GM20000 (cell line): ENCODE data around the gene CHRNA1.

Experiments
- DNase-seq: peaks from one replicate; pipeline ENCODE4 v3.0.0; 2012; ENCODE audit warnings: low spot score
- CTCF ChIP-seq: IDR thresholded peaks from 2 replicates; pipeline ENCODE4 v1.5.1; 2012; ENCODE audit warnings: mild to moderate bottlenecking, control low read depth; ENCODE audit errors: extremely low read depth, missing control alignments

Gene CHRNA1

GRCh38 chr2:174771631-174772471 lies 7.6 kb upstream of the CHRNA1 start:
- peak; percentile 80 for TF ChIP-seq CTCF
- peak; percentile 63 for DNase-seq

DNA sequence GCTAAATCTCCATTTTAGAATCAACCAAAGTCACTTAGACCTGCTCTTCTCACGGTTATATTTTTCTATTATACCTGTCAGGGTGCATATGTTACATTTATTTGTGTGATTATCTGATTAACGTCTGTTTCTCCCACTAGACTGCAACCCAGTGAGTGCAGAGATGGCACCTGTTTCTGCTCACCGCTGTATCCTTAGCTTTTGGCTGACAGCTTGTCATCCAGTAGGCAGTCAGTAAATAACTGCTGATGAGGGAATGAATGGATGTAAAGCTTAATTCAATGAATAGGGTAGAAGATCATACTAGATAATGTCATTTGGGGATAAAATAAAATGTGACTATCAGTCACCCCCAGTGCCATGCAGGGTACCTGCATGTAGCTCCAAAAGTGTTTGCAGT lies 6.9 kb upstream of the CHRNA1 start:
- TF ChIP-seq CTCF = no peak
- DNase-seq = no peak

DNA sequence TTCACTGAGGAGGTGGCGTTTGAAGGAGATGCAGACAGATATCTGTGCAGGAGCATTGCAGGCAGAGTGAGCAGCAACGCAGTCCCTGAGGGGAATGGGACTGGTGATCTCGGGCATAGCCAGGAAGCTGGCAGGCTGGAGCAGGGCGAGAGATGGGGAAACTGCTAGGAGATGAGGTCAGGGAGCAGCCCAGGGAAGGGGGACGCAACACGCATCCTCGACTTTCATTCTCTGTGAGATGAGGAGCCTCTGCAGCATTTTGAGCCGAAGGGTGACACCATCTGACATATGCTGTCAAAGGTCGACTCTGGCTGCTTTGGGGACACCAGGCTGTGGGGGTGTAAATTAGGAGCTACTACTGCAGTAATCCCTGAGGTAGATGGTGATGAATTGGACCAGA lies 4.3 kb upstream of the CHRNA1 start:
- DNase-seq = no peak
- TF ChIP-seq CTCF = no peak

GRCh38 chr2:174766271-174766670 lies 2.0 kb upstream of the CHRNA1 start:
- DNase-seq = no peak
- no peak for TF ChIP-seq CTCF

DNA sequence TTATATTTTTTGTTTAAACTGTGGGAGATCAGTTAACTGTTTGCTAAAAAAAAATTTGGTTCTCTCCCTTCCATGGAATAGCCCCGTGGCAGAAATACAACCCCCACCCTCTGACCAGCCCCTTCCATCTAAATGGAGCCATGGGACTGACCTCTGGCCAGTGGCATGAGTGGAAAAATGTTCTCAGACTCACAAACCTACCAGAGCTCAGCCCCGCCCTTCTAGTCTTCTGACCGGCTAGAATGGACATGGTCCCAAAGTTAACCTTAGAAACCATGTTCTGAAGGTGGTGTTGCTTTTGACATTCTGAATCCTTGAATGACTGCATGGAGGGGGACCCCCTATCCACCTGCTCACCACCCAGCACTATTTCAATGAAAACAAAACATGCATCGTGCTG lies 1.3 kb upstream of the CHRNA1 start:
- no peak for TF ChIP-seq CTCF
- DNase-seq = no peak

- no peak for DNase-seq
- TF ChIP-seq CTCF = no peak
Observed at GRCh38 chr2:174763780-174764179, 492 bp downstream of the CHRNA1 start.

- DNase-seq = no peak
- no peak for TF ChIP-seq CTCF
Observed at GRCh38 chr2:174762464-174762863, 1.8 kb downstream of the CHRNA1 start.
